ENCODE measurements around the gene MEGF10.

Gene MEGF10

DNA sequence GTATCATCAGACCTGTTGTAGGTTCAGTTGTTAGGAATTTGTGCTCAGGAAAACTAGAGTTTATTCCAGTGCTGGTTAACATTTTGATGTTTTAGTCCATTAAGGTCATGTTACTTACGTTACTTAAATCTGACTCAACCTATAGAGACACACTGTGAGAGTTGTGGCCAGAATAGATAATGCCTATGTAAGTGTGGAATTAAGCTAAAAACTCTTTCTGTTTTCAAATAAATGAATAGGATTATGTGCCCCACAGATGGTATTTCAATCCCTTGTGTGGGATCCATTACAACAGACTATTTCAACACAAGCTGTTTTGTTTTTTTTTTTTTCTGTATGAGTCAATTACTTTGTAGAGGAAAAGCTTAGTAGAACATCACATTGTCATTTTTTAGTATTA lies 68.1 kb downstream of the MEGF10 start:
- DNase-seq (ENCODE audit: low spot score) = no peak
- TF ChIP-seq, protein P1, sequence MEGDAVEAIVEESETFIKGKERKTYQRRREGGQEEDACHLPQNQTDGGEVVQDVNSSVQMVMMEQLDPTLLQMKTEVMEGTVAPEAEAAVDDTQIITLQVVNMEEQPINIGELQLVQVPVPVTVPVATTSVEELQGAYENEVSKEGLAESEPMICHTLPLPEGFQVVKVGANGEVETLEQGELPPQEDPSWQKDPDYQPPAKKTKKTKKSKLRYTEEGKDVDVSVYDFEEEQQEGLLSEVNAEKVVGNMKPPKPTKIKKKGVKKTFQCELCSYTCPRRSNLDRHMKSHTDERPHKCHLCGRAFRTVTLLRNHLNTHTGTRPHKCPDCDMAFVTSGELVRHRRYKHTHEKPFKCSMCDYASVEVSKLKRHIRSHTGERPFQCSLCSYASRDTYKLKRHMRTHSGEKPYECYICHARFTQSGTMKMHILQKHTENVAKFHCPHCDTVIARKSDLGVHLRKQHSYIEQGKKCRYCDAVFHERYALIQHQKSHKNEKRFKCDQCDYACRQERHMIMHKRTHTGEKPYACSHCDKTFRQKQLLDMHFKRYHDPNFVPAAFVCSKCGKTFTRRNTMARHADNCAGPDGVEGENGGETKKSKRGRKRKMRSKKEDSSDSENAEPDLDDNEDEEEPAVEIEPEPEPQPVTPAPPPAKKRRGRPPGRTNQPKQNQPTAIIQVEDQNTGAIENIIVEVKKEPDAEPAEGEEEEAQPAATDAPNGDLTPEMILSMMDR (IDR thresholded peaks at IDR 0.05; ENCODE audit: borderline replicate concordance, control extremely low read depth, extremely low read depth, insufficient read depth, missing control alignments) = no peak
- in situ Hi-C loops (cut with MboI; ENCODE audit: low sequenced_read_pairs, unreplicated experiment) = no loop called here

GRCh38 chr5:127359502-127359901 lies 68.9 kb downstream of the MEGF10 start:
- DNase-seq (ENCODE audit: low spot score) = no peak
- in situ Hi-C loops (cut with MboI; ENCODE audit: low sequenced_read_pairs, unreplicated experiment) = no loop called here
- TF ChIP-seq, protein P1 (IDR thresholded peaks at IDR 0.05; ENCODE audit: borderline replicate concordance, control extremely low read depth, extremely low read depth, insufficient read depth, missing control alignments) = no peak

- in situ Hi-C loops (cut with MboI; ENCODE audit: low sequenced_read_pairs, unreplicated experiment) = no loop called here
- TF ChIP-seq, protein P1 (IDR thresholded peaks at IDR 0.05; ENCODE audit: borderline replicate concordance, control extremely low read depth, extremely low read depth, insufficient read depth, missing control alignments) = no peak
Observed at GRCh38 chr5:127363403-127363802, 72.8 kb downstream of the MEGF10 start.

GRCh38 chr5:127367029-127367428 lies 76.4 kb downstream of the MEGF10 start:
- in situ Hi-C loops (cut with MboI; ENCODE audit: low sequenced_read_pairs, unreplicated experiment) = no loop called here
- no peak for DNase-seq (ENCODE audit: low spot score)
- TF ChIP-seq, protein P1 (IDR thresholded peaks at IDR 0.05; ENCODE audit: borderline replicate concordance, control extremely low read depth, extremely low read depth, insufficient read depth, missing control alignments) = no peak

More at GRCh38 chr5:127363403-127363802, 72.8 kb downstream of the MEGF10 start:
- no peak for DNase-seq (ENCODE audit: low spot score)

GRCh38 chr5:127367946-127368465 lies 77.4 kb downstream of the MEGF10 start:
- TF ChIP-seq, protein P1 (IDR thresholded peaks at IDR 0.05; ENCODE audit: borderline replicate concordance, control extremely low read depth, extremely low read depth, insufficient read depth, missing control alignments) = no peak
- DNase-seq (ENCODE audit: low spot score) = no peak
- in situ Hi-C loops (cut with MboI; ENCODE audit: low sequenced_read_pairs, unreplicated experiment) = no loop called here

DNA sequence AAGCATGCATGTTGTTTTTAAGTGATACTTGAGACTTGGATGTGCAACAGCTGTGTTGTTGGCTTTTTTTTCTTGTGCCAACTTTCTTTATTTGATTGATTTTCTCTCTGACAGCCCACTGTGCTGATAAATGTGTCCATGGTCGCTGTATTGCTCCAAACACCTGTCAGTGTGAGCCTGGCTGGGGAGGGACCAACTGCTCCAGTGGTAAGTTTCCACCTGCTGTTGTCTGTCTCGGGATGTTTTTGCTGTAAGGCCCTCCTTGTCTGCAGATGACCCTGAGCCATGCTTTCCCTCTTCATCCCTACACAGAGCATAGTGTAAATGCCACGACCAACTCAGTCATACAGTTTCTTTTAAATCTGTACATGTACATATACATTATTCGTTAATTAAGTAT lies 79.2 kb downstream of the MEGF10 start:
- TF ChIP-seq, protein P1 (IDR thresholded peaks at IDR 0.05; ENCODE audit: borderline replicate concordance, control extremely low read depth, extremely low read depth, insufficient read depth, missing control alignments) = no peak
- no peak for DNase-seq (ENCODE audit: low spot score)
- in situ Hi-C loops (cut with MboI; ENCODE audit: low sequenced_read_pairs, unreplicated experiment) = no loop called here
